Hepatocyte (in vitro differentiated cells): ENCODE measurements around the gene PTPRN. TPM values are rescaled to one million over a fixed set of nuclear protein-coding genes. Genes with fewer than 3 reads are reported as not detected.

Source experiments
- DNase-seq: peaks from one replicate; pipeline ENCODE4 v3.0.0-alpha.2; 2016; ENCODE audit warnings: low spot score
- H2AFZ ChIP-seq: fragments of 200-600 bp; sonication (generic); 2 replicates; pipeline ENCODE4 v1.6.0; 2016; ENCODE audit warnings: antibody characterized with exemption, mild to moderate bottlenecking
- H3K27ac ChIP-seq: fragments of 200-600 bp; sonication (generic); 2 replicates; pipeline ENCODE4 v1.5.1; 2016; ENCODE audit warnings: mild to moderate bottlenecking
- H3K27me3 ChIP-seq: fragments of 200-600 bp; sonication (generic); 2 replicates; pipeline ENCODE4 v1.6.1; 2016
- H3K36me3 ChIP-seq: fragments of 200-600 bp; sonication (generic); replicated peaks from 2 replicates; pipeline ENCODE4 v1.5.1; 2016; ENCODE audit warnings: low read depth; ENCODE audit not compliant: insufficient read depth
- H3K4me1 ChIP-seq: fragments of 200-600 bp; sonication (generic); 2 replicates; pipeline ENCODE4 v1.5.1; 2016; ENCODE audit warnings: mild to moderate bottlenecking, moderate library complexity; ENCODE audit not compliant: insufficient read depth
- H3K4me2 ChIP-seq: fragments of 200-600 bp; sonication (generic); 2 replicates; pipeline ENCODE4 v1.6.0; 2016
- H3K4me3 ChIP-seq: fragments of 200-600 bp; sonication (generic); 2 replicates; pipeline ENCODE4 v1.5.1; 2016; ENCODE audit warnings: mild to moderate bottlenecking
- H3K79me2 ChIP-seq: fragments of 200-600 bp; sonication (generic); 2 replicates; pipeline ENCODE4 v1.6.0; 2017; ENCODE audit warnings: mild to moderate bottlenecking
- H3K9me2 ChIP-seq: fragments of 200-600 bp; sonication (generic); replicated peaks from 2 replicates; pipeline ENCODE4 v1.6.0; 2017; ENCODE audit warnings: mild to moderate bottlenecking; ENCODE audit not compliant: insufficient read depth
- H3K9me3 ChIP-seq: fragments of 200-600 bp; sonication (generic); 2 replicates; pipeline ENCODE4 v1.5.1; 2016; ENCODE audit warnings: low read depth, mild to moderate bottlenecking
- H4K20me1 ChIP-seq: fragments of 200-600 bp; sonication (generic); 2 replicates; pipeline ENCODE4 v1.6.0; 2016; ENCODE audit warnings: mild to moderate bottlenecking; ENCODE audit not compliant: insufficient read depth, poor library complexity, severe bottlenecking
- EZH2 ChIP-seq: fragments of 200-600 bp; sonication (generic); IDR thresholded peaks from 2 replicates; pipeline ENCODE4 v1.6.1; 2016; ENCODE audit warnings: antibody characterized with exemption, mild to moderate bottlenecking, borderline replicate concordance
- EZH2phosphoT487 ChIP-seq: fragments of 200-600 bp; sonication (generic); IDR thresholded peaks from one replicate; pipeline ENCODE4 v1.6.1; 2018; ENCODE audit warnings: antibody characterized with exemption, mild to moderate bottlenecking, low read depth, moderate library complexity; ENCODE audit not compliant: unreplicated experiment, severe bottlenecking
- WGBS: methylation state at CpG from one replicate; pipeline ENCODE4 v1.1.6; 2016; ENCODE audit warnings: low lambda C conversion rate; ENCODE audit errors: missing lambda C conversion rate; 5-methylcytosine and 5-hydroxymethylcytosine counted together
- polyA plus RNA-seq: library from polyadenylated mRNA; unstranded; fragments of >200 nt; fragmentation: Nextera tagmentation; extraction: Ambion mirVana; gene quantifications from 2 replicates; pipeline ENCODE4 v1.2.1, GENCODE V29; 2016
- total RNA-seq: library from RNA; depleted of rRNA; stranded (reverse); fragments of >200 nt; gene quantifications from 2 replicates; pipeline ENCODE4 v1.2.3, GENCODE V29; 2014
- TF ChIP-seq, protein P1 (sequence below): fragments of 200-600 bp; sonication (generic); IDR thresholded peaks from 2 replicates; pipeline ENCODE4 v1.5.1; 2016; ENCODE audit warnings: antibody characterized with exemption, mild to moderate bottlenecking; ENCODE audit not compliant: poor library complexity

The PTPRN gene
- total and polyA plus RNA-seq, 2 experiments from 2014 or later, result 4.6 to 9.8 TPM

DNA sequence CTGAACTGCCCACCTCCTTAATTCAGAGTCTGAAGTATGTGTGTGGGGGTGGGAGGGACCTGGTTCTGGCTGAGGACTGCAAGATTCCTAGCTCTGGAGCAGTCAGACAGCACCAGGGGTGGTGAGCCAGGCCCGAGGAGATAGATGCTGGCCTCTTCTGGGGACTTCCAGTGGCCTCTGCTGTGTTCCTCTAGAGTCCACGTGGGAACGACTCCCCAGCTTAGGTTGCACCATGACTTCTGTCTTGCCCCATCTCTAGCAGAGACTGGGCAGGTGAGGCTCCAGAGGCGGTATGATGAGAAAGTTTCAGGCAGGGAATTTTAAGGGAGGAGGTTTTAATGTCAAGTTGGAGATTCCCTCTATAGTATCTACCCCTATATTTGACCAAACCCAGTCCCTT, 45.4 kb upstream of the PTPRN start:
- Histone ChIP-seq H2AFZ (no peak overlapping the region), H4K20me1 (no peaks in the 10 kb centered on the region), H3K4me2 (no peak overlapping the region), H3K4me3 (no peak overlapping the region), H3K4me1 (peaks cover 5% of the 10 kb centered on the region), H3K79me2 (no peaks in the 10 kb centered on the region), H3K27me3 (peaks cover 49% of the 10 kb centered on the region), H3K27ac (no peak overlapping the region), H3K36me3 (no peaks in the 10 kb centered on the region), H3K9me3 (no peaks in the 10 kb centered on the region), H3K9me2 (no peaks in the 10 kb centered on the region)
- TF ChIP-seq EZH2 (no peak), EZH2phosphoT487 (no peak)
- TF ChIP-seq, protein P1, sequence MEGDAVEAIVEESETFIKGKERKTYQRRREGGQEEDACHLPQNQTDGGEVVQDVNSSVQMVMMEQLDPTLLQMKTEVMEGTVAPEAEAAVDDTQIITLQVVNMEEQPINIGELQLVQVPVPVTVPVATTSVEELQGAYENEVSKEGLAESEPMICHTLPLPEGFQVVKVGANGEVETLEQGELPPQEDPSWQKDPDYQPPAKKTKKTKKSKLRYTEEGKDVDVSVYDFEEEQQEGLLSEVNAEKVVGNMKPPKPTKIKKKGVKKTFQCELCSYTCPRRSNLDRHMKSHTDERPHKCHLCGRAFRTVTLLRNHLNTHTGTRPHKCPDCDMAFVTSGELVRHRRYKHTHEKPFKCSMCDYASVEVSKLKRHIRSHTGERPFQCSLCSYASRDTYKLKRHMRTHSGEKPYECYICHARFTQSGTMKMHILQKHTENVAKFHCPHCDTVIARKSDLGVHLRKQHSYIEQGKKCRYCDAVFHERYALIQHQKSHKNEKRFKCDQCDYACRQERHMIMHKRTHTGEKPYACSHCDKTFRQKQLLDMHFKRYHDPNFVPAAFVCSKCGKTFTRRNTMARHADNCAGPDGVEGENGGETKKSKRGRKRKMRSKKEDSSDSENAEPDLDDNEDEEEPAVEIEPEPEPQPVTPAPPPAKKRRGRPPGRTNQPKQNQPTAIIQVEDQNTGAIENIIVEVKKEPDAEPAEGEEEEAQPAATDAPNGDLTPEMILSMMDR, result no peak
- 81% methylated on average over 4 of the region's 4 CpGs for WGBS
- no peak for DNase-seq

DNA sequence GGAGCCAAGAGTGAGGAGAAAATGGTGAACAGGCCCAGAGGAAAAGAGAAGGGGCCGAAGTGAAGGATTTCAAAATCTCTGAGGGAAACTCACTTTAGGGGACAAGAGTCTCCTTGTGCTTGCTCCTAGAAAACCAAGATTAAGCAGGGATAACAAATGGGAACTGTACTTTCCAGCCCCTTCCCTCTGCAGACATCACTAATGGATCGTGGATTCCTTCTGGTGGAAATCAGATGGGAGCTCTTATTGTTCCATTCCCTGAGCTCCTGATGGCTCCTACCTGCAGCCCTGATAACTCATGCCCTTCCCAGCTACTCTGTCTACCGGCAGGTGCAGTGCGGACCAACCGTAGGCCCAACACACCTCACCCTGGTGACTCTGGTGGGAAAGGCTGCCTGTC, 43.9 kb upstream of the PTPRN start:
- Histone ChIP-seq H2AFZ (no peak overlapping the region), H3K4me2 (no peak overlapping the region), H3K4me3 (no peak overlapping the region), H4K20me1 (no peaks in the 10 kb centered on the region), H3K79me2 (no peaks in the 10 kb centered on the region), H3K27ac (no peak overlapping the region), H3K9me3 (no peaks in the 10 kb centered on the region), H3K27me3 (peaks cover 34% of the 10 kb centered on the region), H3K9me2 (no peaks in the 10 kb centered on the region), H3K4me1 (no peaks in the 10 kb centered on the region), H3K36me3 (no peaks in the 10 kb centered on the region)
- no peak for DNase-seq
- WGBS, result 86% methylated on average over 5 of the region's 5 CpGs
- TF ChIP-seq, protein P1, result no peak
- TF ChIP-seq EZH2phosphoT487, result no peak
- TF ChIP-seq EZH2, result no peak

DNA sequence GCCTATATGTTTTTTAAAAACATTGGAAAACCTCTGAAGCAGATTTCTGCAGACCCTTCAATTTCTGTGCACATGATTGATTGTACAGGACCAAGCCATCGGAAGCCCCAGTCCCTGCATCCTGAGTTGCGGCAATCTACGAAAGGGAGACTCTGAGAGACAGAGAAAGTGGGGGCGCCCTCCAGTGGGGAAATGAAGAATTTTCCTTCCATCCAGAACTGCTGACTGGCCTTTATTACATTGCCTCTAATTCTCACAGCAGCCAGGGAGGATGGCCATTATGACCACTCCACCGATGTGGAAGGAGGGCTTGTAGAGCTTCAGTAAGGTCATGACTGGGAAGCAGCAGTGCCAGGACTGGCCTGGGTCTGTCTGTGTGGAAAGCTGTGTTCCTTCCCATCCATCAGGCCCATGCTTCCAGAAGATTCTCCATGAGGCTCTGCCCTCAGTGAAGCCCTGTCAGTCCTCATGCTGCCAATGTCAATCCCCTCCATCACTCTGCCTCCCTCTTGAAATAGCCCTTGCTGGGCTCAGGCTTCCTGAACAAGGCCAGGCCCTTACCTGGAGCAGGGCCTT, 43.3 kb upstream of the PTPRN start:
- Histone ChIP-seq H3K79me2 (no peaks in the 10 kb centered on the region), H3K4me2 (no peak overlapping the region), H4K20me1 (no peaks in the 10 kb centered on the region), H3K36me3 (no peaks in the 10 kb centered on the region), H3K4me3 (no peak overlapping the region), H3K9me3 (no peaks in the 10 kb centered on the region), H2AFZ (no peak overlapping the region), H3K27ac (no peak overlapping the region), H3K27me3 (peaks cover 28% of the 10 kb centered on the region), H3K9me2 (no peaks in the 10 kb centered on the region), H3K4me1 (no peaks in the 10 kb centered on the region)
- TF ChIP-seq, protein P1, result peak; percentile 44
- TF ChIP-seq EZH2, result no peak
- peak; percentile 61 for DNase-seq
- 13% methylated on average over 5 of the region's 5 CpGs for WGBS
